Karpas-422 (cell line): Measurements from ENCODE around the gene PODN. TPM values are rescaled to one million over a fixed set of nuclear protein-coding genes. Genes with fewer than 3 reads are reported as not detected.

ENCODE experiments used
- DNase-seq: peaks from one replicate; pipeline ENCODE4 v3.0.0-alpha.2; 2015
- H2AFZ ChIP-seq: fragments of 200-600 bp; sonication (generic); 2 replicates; pipeline ENCODE4 v1.6.1; 2014; ENCODE audit warnings: antibody characterized with exemption, low read length, mixed read lengths
- H3K27ac ChIP-seq: fragments of 200-600 bp; sonication (generic); 2 replicates; pipeline ENCODE4 v1.5.1; 2014; ENCODE audit warnings: mild to moderate bottlenecking, low read length, moderate library complexity
- H3K27me3 ChIP-seq: fragments of 200-600 bp; sonication (generic); 2 replicates; pipeline ENCODE4 v1.6.1; 2014; ENCODE audit warnings: low read length, mixed read lengths
- H3K36me3 ChIP-seq: fragments of 200-600 bp; sonication (generic); 2 replicates; pipeline ENCODE4 v1.6.1; 2014; ENCODE audit warnings: low read length, mixed read lengths; ENCODE audit not compliant: insufficient read depth
- H3K4me1 ChIP-seq: fragments of 200-600 bp; sonication (generic); 2 replicates; pipeline ENCODE4 v1.6.1; 2014; ENCODE audit warnings: mild to moderate bottlenecking, low read length, mixed read lengths
- H3K4me2 ChIP-seq: fragments of 200-600 bp; sonication (generic); 2 replicates; pipeline ENCODE4 v1.6.1; 2014; ENCODE audit warnings: low read length, low read depth, mild to moderate bottlenecking; ENCODE audit not compliant: poor library complexity, severe bottlenecking
- H3K4me3 ChIP-seq: fragments of 200-600 bp; sonication (generic); 2 replicates; pipeline ENCODE4 v1.5.1; 2014; ENCODE audit warnings: mild to moderate bottlenecking, antibody characterized with exemption, low read length, mixed read lengths
- H3K79me2 ChIP-seq: fragments of 200-600 bp; sonication (generic); 2 replicates; pipeline ENCODE4 v1.6.1; 2014; ENCODE audit warnings: mild to moderate bottlenecking, low read length, mixed read lengths
- H3K9ac ChIP-seq: fragments of 200-600 bp; sonication (generic); 2 replicates; pipeline ENCODE4 v1.6.0; 2014; ENCODE audit warnings: low read length
- H3K9me2 ChIP-seq: fragments of 200-600 bp; sonication (generic), shearing (Covaris generic); replicated peaks from 2 replicates; pipeline ENCODE4 v1.6.0; 2014; ENCODE audit warnings: mild to moderate bottlenecking, low read length, moderate library complexity; ENCODE audit not compliant: insufficient read depth
- H3K9me3 ChIP-seq: fragments of 300-700, 200-600 bp; sonication (generic); 2 replicates; pipeline ENCODE4 v1.6.1; 2014; ENCODE audit warnings: low read length, mixed read lengths
- H4K20me1 ChIP-seq: fragments of 200-600 bp; sonication (generic); 2 replicates; pipeline ENCODE4 v1.6.1; 2014; ENCODE audit warnings: mild to moderate bottlenecking, antibody characterized with exemption, low read length, low read depth; ENCODE audit not compliant: insufficient read depth
- total RNA-seq: library from RNA; depleted of rRNA; stranded (reverse); fragments of >200 nt; shearing (Covaris generic); gene quantifications from 2 replicates; pipeline ENCODE4 v1.2.3, GENCODE V29; 2014; ENCODE audit warnings: low replicate concordance

PODN gene
- total RNA-seq, 1 experiment from 2014 or later: not detected

DNA sequence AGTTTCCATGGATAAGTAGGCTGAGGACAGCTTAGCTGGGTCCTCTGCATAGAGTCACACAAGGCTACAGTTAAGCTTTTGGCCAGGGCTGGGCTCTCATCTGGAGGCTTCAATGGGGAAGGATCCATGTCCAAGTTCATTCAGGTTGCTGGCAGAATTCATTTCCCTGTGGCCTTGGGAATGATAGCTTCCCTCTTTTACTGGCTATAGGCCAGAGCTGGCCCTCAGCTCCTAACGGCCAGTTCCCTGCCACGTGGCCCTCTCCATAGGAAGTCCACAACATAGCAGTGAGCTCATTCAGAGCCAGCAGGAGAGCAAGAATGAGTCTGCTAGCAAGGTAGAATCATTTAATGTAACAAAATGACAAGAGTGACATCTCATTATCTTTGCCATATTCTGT is 15.1 kb upstream of the PODN start:
- no peaks in the 10 kb centered on the region for H4K20me1 ChIP-seq
- peaks cover 27% of the 10 kb centered on the region for H3K4me1 ChIP-seq
- 0 out of 2 replicates have a peak, but pooled peaks cover 3% of the 10 kb centered on the region for H3K36me3 ChIP-seq
- no peak overlapping the region for H3K9ac ChIP-seq
- H3K4me2 ChIP-seq: no peak overlapping the region
- H3K9me3 ChIP-seq: no peaks in the 10 kb centered on the region
- no peak overlapping the region for H3K4me3 ChIP-seq
- no peak overlapping the region for H2AFZ ChIP-seq
- peaks cover 10% of the 10 kb centered on the region; the same call in 1 of the 2 replicates for H3K79me2 ChIP-seq
- H3K27ac ChIP-seq: no peak overlapping the region
- no peaks in the 10 kb centered on the region for H3K27me3 ChIP-seq
- no peak for DNase-seq
- H3K9me2 ChIP-seq: no peaks in the 10 kb centered on the region

DNA sequence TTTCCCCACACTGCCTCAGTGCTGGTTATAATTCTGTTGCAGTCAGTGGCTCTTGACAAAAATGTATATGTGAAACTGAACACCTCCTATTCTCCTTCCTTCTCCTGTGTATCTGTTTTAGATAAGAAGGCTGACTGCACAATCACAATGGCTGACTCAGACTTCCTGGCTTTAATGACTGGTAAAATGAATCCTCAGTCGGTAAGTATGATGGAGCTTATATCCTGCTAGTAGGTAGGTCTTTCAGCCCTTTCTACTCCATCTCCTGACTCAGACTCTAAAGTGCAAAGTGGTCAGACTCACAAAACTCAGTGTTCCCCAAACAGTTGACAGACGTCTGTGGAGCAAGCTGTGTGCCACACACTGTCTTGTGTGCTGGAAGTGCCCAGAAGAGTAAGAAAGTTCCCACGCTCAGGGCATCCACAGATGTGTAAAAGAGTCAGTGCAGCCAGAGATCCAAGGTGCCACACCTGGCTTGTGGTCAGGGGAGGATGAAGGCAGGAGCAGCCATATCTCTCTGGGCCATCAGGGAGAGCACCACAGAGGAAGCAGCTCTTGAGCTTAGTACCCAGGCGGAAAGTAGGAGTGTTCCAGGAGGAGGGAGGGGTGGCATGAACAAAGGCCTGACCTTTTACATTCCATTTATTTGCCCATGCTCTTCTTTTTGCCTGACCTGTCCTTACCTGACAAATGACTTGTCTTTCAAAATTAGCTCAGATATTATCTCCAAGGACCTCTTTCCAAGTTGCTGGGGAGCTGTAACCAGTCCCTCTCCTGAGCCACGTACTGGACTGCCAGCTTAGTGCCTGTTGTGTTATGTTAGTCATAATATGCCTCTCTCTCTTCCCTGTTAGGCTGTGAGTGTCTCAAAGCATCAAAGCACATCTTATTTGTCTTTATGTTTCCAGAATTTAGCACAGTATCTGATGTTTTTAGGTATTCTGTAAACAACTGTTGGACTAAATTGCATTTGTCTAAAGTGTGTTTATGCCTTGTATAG is 14.0 kb upstream of the PODN start:
- no peak overlapping the region for H3K4me2 ChIP-seq
- no peak overlapping the region for H3K27ac ChIP-seq
- H3K4me3 ChIP-seq: no peak overlapping the region
- peak; percentile 43 for DNase-seq
- H3K27me3 ChIP-seq: no peaks in the 10 kb centered on the region
- H3K9me3 ChIP-seq: no peaks in the 10 kb centered on the region
- no peak overlapping the region for H2AFZ ChIP-seq
- H3K4me1 ChIP-seq: peaks cover 27% of the 10 kb centered on the region
- peaks cover 10% of the 10 kb centered on the region; the same call in 1 of the 2 replicates for H3K79me2 ChIP-seq
- H3K36me3 ChIP-seq: 0 out of 2 replicates have a peak, but pooled peaks cover 3% of the 10 kb centered on the region
- no peak overlapping the region for H3K9ac ChIP-seq
- H3K9me2 ChIP-seq: no peaks in the 10 kb centered on the region
- no peaks in the 10 kb centered on the region for H4K20me1 ChIP-seq

DNA sequence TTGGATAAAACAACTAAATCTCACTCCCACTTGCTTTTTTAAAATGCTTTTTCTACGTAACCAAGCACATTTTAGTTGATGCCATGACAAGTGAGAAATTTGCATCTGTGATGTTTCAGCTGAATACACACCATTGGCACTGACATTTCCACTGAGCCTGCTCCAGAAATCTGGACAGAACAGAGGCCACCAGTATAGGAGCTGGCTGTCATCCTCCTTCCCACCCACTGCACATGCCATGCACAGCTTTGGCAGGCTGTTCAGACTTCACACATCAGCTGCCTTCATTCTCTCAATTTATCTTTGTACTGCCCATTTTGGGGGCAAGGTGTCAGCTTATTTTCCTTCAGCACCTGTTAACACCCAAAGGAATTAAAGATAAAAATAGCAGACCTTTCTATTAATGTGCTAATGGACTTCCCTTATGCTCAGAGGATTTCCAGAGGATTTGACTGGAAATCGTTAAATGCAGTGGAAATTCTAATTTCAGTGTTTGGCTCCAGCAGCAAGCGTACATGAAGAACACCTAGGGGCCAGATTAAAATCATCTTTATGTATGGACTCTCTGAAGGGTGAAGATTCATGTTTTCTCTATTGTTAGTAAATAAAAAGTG is 12.9 kb upstream of the PODN start:
- DNase-seq: no peak
- no peak overlapping the region for H2AFZ ChIP-seq
- H3K9me3 ChIP-seq: no peaks in the 10 kb centered on the region
- no peaks in the 10 kb centered on the region for H3K9me2 ChIP-seq
- peak overlapping the region; percentile 8 for H3K4me2 ChIP-seq
- H3K27me3 ChIP-seq: no peaks in the 10 kb centered on the region
- H3K79me2 ChIP-seq: peaks cover 10% of the 10 kb centered on the region; the same call in 1 of the 2 replicates
- peaks cover 27% of the 10 kb centered on the region for H3K4me1 ChIP-seq
- H4K20me1 ChIP-seq: no peaks in the 10 kb centered on the region
- no peak overlapping the region for H3K27ac ChIP-seq
- 0 out of 2 replicates have a peak, but pooled peaks cover 3% of the 10 kb centered on the region for H3K36me3 ChIP-seq
- no peak overlapping the region for H3K9ac ChIP-seq
- H3K4me3 ChIP-seq: no peak overlapping the region

DNA sequence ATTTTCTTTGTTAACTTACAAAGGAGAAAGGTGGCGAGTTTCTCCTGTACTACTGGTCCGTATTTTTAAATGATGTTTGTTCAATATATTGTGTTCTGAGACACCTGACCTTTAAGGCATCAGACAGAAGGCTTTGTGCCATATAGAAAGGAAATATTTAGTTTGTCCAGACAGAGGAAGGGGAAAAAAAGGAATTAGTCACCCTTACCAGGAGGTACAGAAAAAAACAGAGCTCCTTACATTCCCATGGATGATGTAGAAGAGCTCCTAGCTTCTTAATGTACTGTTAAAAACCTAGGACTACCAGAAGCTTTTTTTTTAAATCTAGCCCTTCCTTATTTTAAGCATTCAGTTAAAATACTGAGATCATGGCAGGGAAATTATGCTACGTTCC is 12.4 kb upstream of the PODN start:
- Histone ChIP-seq H3K4me3 (no peak overlapping the region), H3K9me2 (no peaks in the 10 kb centered on the region), H3K4me2 (no peak overlapping the region), H3K9me3 (no peaks in the 10 kb centered on the region), H2AFZ (no peak overlapping the region), H3K4me1 (peaks cover 27% of the 10 kb centered on the region), H3K27me3 (no peaks in the 10 kb centered on the region), H3K27ac (no peak overlapping the region), H4K20me1 (no peaks in the 10 kb centered on the region), H3K79me2 (peaks cover 10% of the 10 kb centered on the region; the same call in 1 of the 2 replicates), H3K36me3 (0 out of 2 replicates have a peak, but pooled peaks cover 3% of the 10 kb centered on the region), H3K9ac (no peak overlapping the region)
- no peak for DNase-seq

GRCh38 chr1:53050310-53050709 is 11.7 kb upstream of the PODN start:
- no peak overlapping the region for H3K27ac ChIP-seq
- no peak overlapping the region for H2AFZ ChIP-seq
- no peak overlapping the region for H3K4me2 ChIP-seq
- 0 out of 2 replicates have a peak, but pooled peaks cover 3% of the 10 kb centered on the region for H3K36me3 ChIP-seq
- no peak overlapping the region for H3K4me3 ChIP-seq
- H3K4me1 ChIP-seq: peaks cover 27% of the 10 kb centered on the region
- DNase-seq: no peak
- H4K20me1 ChIP-seq: no peaks in the 10 kb centered on the region
- no peaks in the 10 kb centered on the region for H3K27me3 ChIP-seq
- H3K9me3 ChIP-seq: no peaks in the 10 kb centered on the region
- H3K79me2 ChIP-seq: 0 out of 2 replicates have a peak, but pooled peaks cover 6% of the 10 kb centered on the region
- no peaks in the 10 kb centered on the region for H3K9me2 ChIP-seq
- H3K9ac ChIP-seq: no peak overlapping the region

DNA sequence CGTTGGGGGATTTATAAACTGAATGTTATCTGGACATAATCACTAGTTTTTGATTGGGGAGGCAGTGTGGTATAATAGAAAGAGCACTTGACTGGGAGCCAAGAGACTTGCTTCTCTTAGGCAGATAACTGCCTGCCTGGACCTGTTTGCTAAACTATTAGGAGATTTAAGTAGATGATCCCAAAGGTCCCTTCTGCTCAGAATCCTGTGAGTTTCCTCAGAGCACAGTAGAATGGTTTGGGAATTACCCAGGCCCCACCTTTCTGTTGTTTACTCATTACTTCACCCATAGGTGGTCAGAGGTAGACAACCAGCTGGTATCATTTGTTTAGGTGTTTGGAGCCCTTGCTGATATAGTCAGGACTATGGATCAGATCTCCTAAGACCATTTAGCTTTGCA is 10.3 kb upstream of the PODN start:
- Histone ChIP-seq H3K4me3 (no peak overlapping the region), H3K36me3 (0 out of 2 replicates have a peak, but pooled peaks cover 3% of the 10 kb centered on the region), H3K27me3 (no peaks in the 10 kb centered on the region), H3K4me1 (peaks cover 26% of the 10 kb centered on the region), H3K9me3 (no peaks in the 10 kb centered on the region), H3K4me2 (no peak overlapping the region), H4K20me1 (no peaks in the 10 kb centered on the region), H3K27ac (no peak overlapping the region), H3K9me2 (no peaks in the 10 kb centered on the region), H3K9ac (no peak overlapping the region), H3K79me2 (no peaks in the 10 kb centered on the region), H2AFZ (no peak overlapping the region)
- DNase-seq: no peak

- H2AFZ ChIP-seq: no peak overlapping the region
- no peak overlapping the region for H3K9ac ChIP-seq
- no peaks in the 10 kb centered on the region for H3K9me3 ChIP-seq
- H3K4me1 ChIP-seq: no peaks in the 10 kb centered on the region
- no peak for DNase-seq
- H3K27me3 ChIP-seq: no peaks in the 10 kb centered on the region
- no peaks in the 10 kb centered on the region for H3K9me2 ChIP-seq
- H3K79me2 ChIP-seq: no peaks in the 10 kb centered on the region
- no peak overlapping the region for H3K4me2 ChIP-seq
- H4K20me1 ChIP-seq: no peaks in the 10 kb centered on the region
- H3K4me3 ChIP-seq: no peak overlapping the region
- no peak overlapping the region for H3K27ac ChIP-seq
- H3K36me3 ChIP-seq: no peaks in the 10 kb centered on the region
Measured at GRCh38 chr1:53057127-53057526, 4.9 kb upstream of the PODN start.

- Histone ChIP-seq H3K9me2 (no peaks in the 10 kb centered on the region), H2AFZ (no peak overlapping the region), H3K9me3 (no peaks in the 10 kb centered on the region), H3K79me2 (no peaks in the 10 kb centered on the region), H4K20me1 (no peaks in the 10 kb centered on the region), H3K4me2 (no peak overlapping the region), H3K27me3 (no peaks in the 10 kb centered on the region), H3K36me3 (no peaks in the 10 kb centered on the region), H3K9ac (no peak overlapping the region), H3K4me3 (no peak overlapping the region), H3K27ac (no peak overlapping the region), H3K4me1 (no peaks in the 10 kb centered on the region)
- DNase-seq: no peak
Measured at GRCh38 chr1:53060579-53060978, 1.4 kb upstream of the PODN start.
